RWPE2 (cell line): ENCODE measurements around the gene KRTAP10-9.
"Not testable (repeated sequence)": the region's sequence is repeated elsewhere in the genome, so short reads cannot be mapped to it uniquely, and the experiment has no call there.

Source experiments
- ATAC-seq: fragments of 200-7000 bp; cut with Tn5 transposase; 3 replicates; pipeline ENCODE4 v1.9.1; 2021; ENCODE audit warnings: low read depth
- DNase-seq: peaks from one replicate; pipeline ENCODE4 v3.0.0-alpha.2; 2020; ENCODE audit warnings: low spot score
- H3K27ac ChIP-seq: fragments of 450-650 bp; 2 replicates; pipeline ENCODE4 v1.5.1; 2017; ENCODE audit warnings: mild to moderate bottlenecking; ENCODE audit not compliant: poor library complexity, severe bottlenecking
- H3K27me3 ChIP-seq: fragments of 250-450 bp; sonication (Bioruptor Pico); 2 replicates; pipeline ENCODE4 v1.5.1; 2021; ENCODE audit warnings: mild to moderate bottlenecking, moderate library complexity; ENCODE audit not compliant: insufficient read depth, poor library complexity, severe bottlenecking
- H3K36me3 ChIP-seq: fragments of 250-450 bp; sonication (Bioruptor Pico); 2 replicates; pipeline ENCODE4 v1.5.1; 2020; ENCODE audit warnings: low read depth, mild to moderate bottlenecking, moderate library complexity
- H3K4me1 ChIP-seq: fragments of 250-450 bp; sonication (Bioruptor Pico); 2 replicates; pipeline ENCODE4 v1.5.1; 2021; ENCODE audit warnings: mild to moderate bottlenecking, moderate library complexity; ENCODE audit not compliant: insufficient read depth, poor library complexity, severe bottlenecking
- H3K4me3 ChIP-seq: fragments of 250-450 bp; sonication (Bioruptor Pico); 2 replicates; pipeline ENCODE4 v1.5.1; 2021; ENCODE audit warnings: mild to moderate bottlenecking, moderate library complexity; ENCODE audit not compliant: severe bottlenecking
- H3K9me3 ChIP-seq: fragments of 250-450 bp; sonication (Bioruptor Pico); 2 replicates; pipeline ENCODE4 v1.5.1; 2021; ENCODE audit warnings: mild to moderate bottlenecking, moderate library complexity; ENCODE audit not compliant: severe bottlenecking
- CTCF ChIP-seq: fragments of 450-650 bp; IDR thresholded peaks from one replicate; pipeline ENCODE4 v1.5.1; 2017; ENCODE audit warnings: mild to moderate bottlenecking, moderate library complexity; ENCODE audit not compliant: poor library complexity, severe bottlenecking

KRTAP10-9 gene

GRCh38 chr21:44626673-44627143 is at the start of gene KRTAP10-9:
Gene KRTAP10-9, plus strand, starts transcription at chr21:44627093. Its CDS starts 79 bp downstream, at chr21:44627172.
- Histone ChIP-seq H3K4me3 (no peak within 1 kb of the TSS), H3K27ac (no peak within 1 kb of the TSS), H3K36me3 (no peaks in the 10 kb centered on the region), H3K27me3 (no peaks in the 10 kb centered on the region), H3K4me1 (no peaks in the 10 kb centered on the region), H3K9me3 (peaks cover 15% of the 10 kb centered on the region)
- no peak for TF ChIP-seq CTCF
- ATAC-seq (no peak), DNase-seq (no peak)

- ATAC-seq (no peak), DNase-seq (no peak)
- Histone ChIP-seq H3K9me3 (peaks cover 10% of the 10 kb centered on the region), H3K4me1 (no peaks in the 10 kb centered on the region), H3K36me3 (no peaks in the 10 kb centered on the region), H3K4me3 (no peak overlapping the region), H3K27ac (no peak overlapping the region), H3K27me3 (no peaks in the 10 kb centered on the region)
- TF ChIP-seq CTCF: no peak
Observed at GRCh38 chr21:44578371-44579055, 48.4 kb upstream of the KRTAP10-9 start.

GRCh38 chr21:44579056-44579832 is 47.6 kb upstream of the KRTAP10-9 start:
- ATAC-seq (no peak), DNase-seq (no peak)
- Histone ChIP-seq H3K36me3 (no peaks in the 10 kb centered on the region), H3K27me3 (no peaks in the 10 kb centered on the region), H3K4me3 (no peak overlapping the region), H3K27ac (no peak overlapping the region), H3K4me1 (no peaks in the 10 kb centered on the region), H3K9me3 (peaks cover 10% of the 10 kb centered on the region)
- no peak for TF ChIP-seq CTCF

GRCh38 chr21:44579833-44580144 is 47.1 kb upstream of the KRTAP10-9 start:
- ATAC-seq: no peak
- TF ChIP-seq CTCF: no peak

GRCh38 chr21:44580231-44580821 is 46.6 kb upstream of the KRTAP10-9 start, which contains the start of gene KRTAP10-5:
Gene KRTAP10-5, minus strand, starts transcription at chr21:44580604. Its CDS starts 26 bp downstream, at chr21:44580578.
- H3K4me1 ChIP-seq, ATAC-seq, H3K36me3 ChIP-seq, DNase-seq, H3K27ac ChIP-seq, H3K4me3 ChIP-seq, H3K27me3 ChIP-seq: not testable (repeated sequence)
- peaks cover 10% of the 10 kb centered on the region for H3K9me3 ChIP-seq

More at GRCh38 chr21:44579833-44580144, 47.1 kb upstream of the KRTAP10-9 start:
- Histone ChIP-seq H3K4me3 (no peak overlapping the region), H3K36me3 (no peaks in the 10 kb centered on the region), H3K9me3 (peaks cover 10% of the 10 kb centered on the region), H3K4me1 (no peaks in the 10 kb centered on the region), H3K27me3 (peaks cover under 1% of the 10 kb centered on the region), H3K27ac (no peak overlapping the region)
- DNase-seq: no peak
